Heart left ventricle (tissue), 16 donors: Measurements from ENCODE around the gene ASMT. TPM values are rescaled to one million over a fixed set of nuclear protein-coding genes. Genes with fewer than 3 reads are reported as not detected.

Experiments used
- ATAC-seq, 4 donors: fragments of 200-7000 bp; cut with Tn5 transposase; one replicate each; pipeline ENCODE4 v1.9.1; 2020 to 2022; ENCODE audit warnings: moderate library complexity in 4 of 4, mild to moderate bottlenecking in 3 of 4, moderate number of reproducible peaks in 1 of 4
- DNase-seq, 5 donors: peaks; one replicate each; pipeline ENCODE4 v3.0.0-alpha.2; 2020
- H3K27ac ChIP-seq, 12 donors: fragments of 200-600 bp; sonication (generic) in 4 of 12; one replicate each; pipeline versions ENCODE4 v1.5.0 to v1.8.0; 2016 to 2022; ENCODE audit warnings: mild to moderate bottlenecking in 2 of 12
- H3K27me3 ChIP-seq, 9 donors: fragments of 200-600 bp; sonication (generic) in 2 of 9; one replicate each; pipeline versions ENCODE4 v1.5.1 to v1.8.0; 2016 to 2022; ENCODE audit warnings: mild to moderate bottlenecking in 3 of 9
- H3K36me3 ChIP-seq, 9 donors: fragments of 200-600 bp; sonication (generic) in 2 of 9; one replicate each; pipeline versions ENCODE4 v1.5.0 to v1.8.0; 2018 to 2022; ENCODE audit warnings: mild to moderate bottlenecking in 2 of 9
- H3K4me1 ChIP-seq, 12 donors: fragments of 200-600 bp; sonication (generic) in 4 of 12; one replicate each; pipeline versions ENCODE4 v1.5.0 to v1.8.0; 2016 to 2022; ENCODE audit warnings: mild to moderate bottlenecking in 3 of 12
- H3K4me3 ChIP-seq, 12 donors: fragments of 200-600 bp; sonication (generic) in 4 of 12; one replicate each; pipeline versions ENCODE4 v1.5.0 to v1.8.0; 2017 to 2022; ENCODE audit warnings: mild to moderate bottlenecking in 9 of 12, moderate library complexity in 4 of 12
- H3K9me3 ChIP-seq, 12 donors: fragments of 200-600 bp; sonication (generic) in 4 of 12; one replicate each; pipeline versions ENCODE4 v1.5.0 to v1.8.0; 2016 to 2022; ENCODE audit warnings: mild to moderate bottlenecking in 1 of 12
- CTCF ChIP-seq, 12 donors: fragments of 200-600 bp; sonication (generic) in 4 of 12; IDR thresholded peaks; one replicate each; pipeline versions ENCODE4 v1.5.0 to v1.8.0; 2018 to 2022; ENCODE audit warnings: antibody characterized with exemption in 12 of 12, mild to moderate bottlenecking in 5 of 12
- POLR2A ChIP-seq, 2 donors: fragments of 450-650 bp; IDR thresholded peaks; one replicate each; pipeline ENCODE4 v1.6.1; 2017; ENCODE audit warnings: antibody characterized with exemption in 2 of 2, mild to moderate bottlenecking in 2 of 2, moderate library complexity in 2 of 2
- WGBS, 4 donors: extraction: QIAGEN DNeasy Blood & Tissue Kit in 2 of 4; methylation state at CpG; one replicate each; pipeline versions ENCODE4 v1.1.5 to v1.1.7; 2013 to 2018; 5-methylcytosine and 5-hydroxymethylcytosine counted together
- intact Hi-C, 10 donors: fragments of 100-400 bp; cut with DNase I; formaldehyde crosslinking; loops; one replicate each; pipeline versions ENCODE4 v1.11.1 to v1.14.2; 2022
- polyA plus RNA-seq, 2 donors: library from polyadenylated mRNA; stranded (reverse); fragments of 200-250 nt; gene quantifications; one replicate each; pipeline ENCODE4 v1.2.3, GENCODE V29; 2013
- total RNA-seq, 9 donors: library from RNA; depleted of rRNA in 2 of 9; stranded (reverse); fragments of >200 nt in 2 of 9; fragmentation: NEBNext Ultra II Directional in 3 of 9; extraction: Animal tissue kit (Norgen Biotek cat#: 25700) in 3 of 9; gene quantifications; one replicate each; pipeline versions ENCODE4 v1.1.0 to v1.2.4, GENCODE V29; 2016 to 2023
- donor health status: ischemic (EF 13 %, LVEDD 7.1; RV severe dilation, severe dysfunction).
- donor health status: healthy with polysubstance abuse.
- donor health status: DM: no; HTN: yes; CAD: no.
- donor health status: DM: no; HTN: no; CAD: no.
- donor health status: ischemic (EF 25% LVEDD 6.9; RV normal size, moderate dysfunction).
- donor health status: ischemic (EF 25% LVEDD 5.7; RV mildly dilated, moderate dysfunction).
- donor health status: healthy.
- donor health status: DM: yes; HTN: yes; CAD: no.
- donor health status: ischemic (EF 35%, LVEDD 5.7; RV mildly dilated, moderate dysfunction).
- donor health status: nonischemic (EF 11% LVEDD 7.7; RV severe dilation, severe dysfunction).
- donor health status: DM: yes; HTN: yes; CAD: no.
- donor health status: PGD.
- donor health status: ischemic (EF 29% LVEDD 5.4; RV normal size, mild dysfunction).
- donor health status: nonischemic (EF 23%, LVEDD 6.1; RV moderate dilation, normal function).

Gene ASMT
- total and polyA plus RNA-seq, 11 donors, result 0.11 TPM; not detected in 10

- DNase-seq (no peak), ATAC-seq (no peak)
- Histone ChIP-seq H3K9me3 (peaks cover 0 to 8% (median 0%) of the 10 kb centered on the region in 12 donors), H3K4me3 (no peak overlapping the region), H3K4me1 (no peaks in the 10 kb centered on the region), H3K36me3 (no peaks in the 10 kb centered on the region), H3K27ac (no peak overlapping the region), H3K27me3 (no peaks in the 10 kb centered on the region)
- intact Hi-C loops, result no loop called here
- WGBS, 4 donors, result 51 to 77% (median 75%) methylated on average over 2 of the region's 2 CpGs
- no peak for TF ChIP-seq POLR2A (IDR thresholded peaks at IDR 0.05)
- TF ChIP-seq CTCF (IDR thresholded peaks at IDR 0.05), result no peak
Measured at GRCh38 chrX:1686642-1687041, 71.8 kb downstream of the ASMT start.

Other genes starting within 250 kb of the ASMT start
- gene SLC25A6, start 222.9 kb upstream of the ASMT start, total RNA-seq, result 100 to 1,000 TPM; 109 to 197 (median 129) TPM
- gene SLC25A6, start 222.9 kb upstream of the ASMT start, polyA plus RNA-seq, result 100 to 1,000 TPM in 1 of 2 donors, 10 to 100 TPM in 1; 78.2 to 232 TPM
- 10 to 100 TPM; 25.3 to 44.6 (median 29.1) TPM for gene ASMTL, start 162.2 kb upstream of the ASMT start, total RNA-seq
- gene ASMTL, start 162.2 kb upstream of the ASMT start, polyA plus RNA-seq, result 10 to 100 TPM; 20.2 to 42.3 TPM
- 10 to 100 TPM in 1 of 9 donors, 1 to 10 TPM in 6, under 1 TPM in 2; 0.62 to 10.5 (median 2.3) TPM for gene P2RY8, start 77.9 kb upstream of the ASMT start, total RNA-seq
- 1 to 10 TPM; 1.1 to 6.1 TPM for gene P2RY8, start 77.9 kb upstream of the ASMT start, polyA plus RNA-seq
- gene AKAP17A, start 23.5 kb upstream of the ASMT start, total RNA-seq, result 10 to 100 TPM; 12.5 to 20.4 (median 15.6) TPM
- gene AKAP17A, start 23.5 kb upstream of the ASMT start, polyA plus RNA-seq, result 10 to 100 TPM; 16.1 to 20.1 TPM